ENCODE data around the gene SLC9A9. TPM values are rescaled to one million over a fixed set of nuclear protein-coding genes. Genes with fewer than 3 reads are reported as not detected.

Gene SLC9A9
- total and polyA plus RNA-seq, 9 of the 15 experiments (the other 6 are each of a cell fraction or from before 2014, with no cell fraction given), result 0.03 to 0.13 TPM; not detected in 7

DNA sequence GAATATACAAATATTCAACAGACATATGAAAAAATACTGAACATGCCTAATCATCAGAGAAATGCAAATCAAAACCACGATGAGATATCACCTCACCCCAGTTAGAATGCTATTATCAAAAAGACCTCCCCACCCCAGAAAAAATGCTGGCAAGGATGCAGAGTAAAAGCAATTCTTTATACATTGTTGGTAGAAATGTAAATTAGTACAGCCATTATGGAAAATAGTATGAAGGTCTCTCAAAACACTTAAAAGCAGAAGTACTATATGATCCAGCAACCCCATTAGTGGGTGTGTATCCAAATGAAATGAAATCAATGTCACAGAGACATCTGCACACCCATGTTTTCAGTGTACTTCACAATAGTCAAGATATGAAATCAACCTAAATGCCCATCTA, 420.0 kb downstream of the SLC9A9 start (continued):
- TF ChIP-seq KDM4B (IDR thresholded peaks at IDR 0.05; ENCODE audit: borderline replicate concordance in 2 of 2, low read depth in 1 of 2) (no peak), KAT8 (IDR thresholded peaks at IDR 0.05; ENCODE audit: low read depth) (no peak), ZFX (CRISPR knock-in tag; IDR thresholded peaks at IDR 0.05) (no peak), STAG1 (CRISPR knock-in tag; IDR thresholded peaks at IDR 0.05; ENCODE audit: borderline replicate concordance) (no peak)

DNA sequence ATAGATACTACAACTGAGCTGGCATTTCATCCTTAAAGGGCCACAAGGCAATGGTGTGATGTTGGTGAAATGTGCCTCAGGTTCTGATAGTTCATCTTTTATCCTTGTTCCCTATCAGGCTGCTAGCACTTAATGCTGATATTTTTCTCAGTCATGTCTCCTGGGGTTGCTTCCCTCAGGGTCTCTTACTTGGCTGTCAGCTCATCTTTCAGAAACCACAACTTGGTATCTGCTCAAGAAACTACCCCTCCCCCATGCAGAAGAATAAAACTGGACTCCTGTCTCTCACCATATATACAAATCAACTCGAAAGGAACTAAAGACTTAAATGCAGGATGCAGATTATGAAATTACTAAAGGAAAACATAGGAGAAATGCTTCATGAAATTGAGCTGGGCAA, 420.6 kb downstream of the SLC9A9 start:
- Histone ChIP-seq H3K79me2 (ENCODE audit: control insufficient read depth, insufficient read depth, low read length) (no peaks in the 10 kb centered on the region), H3K27ac (ENCODE audit: extremely low read depth, low read depth, low read length) (no peak overlapping the region), H3K36me3 (ENCODE audit: control insufficient read depth, insufficient read depth, low read length) (no peaks in the 10 kb centered on the region), H3K27me3 (ENCODE audit: control insufficient read depth in 2 of 2, insufficient read depth in 2 of 2, low read length in 2 of 2) (no peaks in the 10 kb centered on the region), H3K4me3 (no peak overlapping the region), H2AFZ (ENCODE audit: low read depth, low read length) (no peak overlapping the region), H3K4me1 (replicated peaks in 1 of 2; ENCODE audit: control insufficient read depth in 2 of 2, insufficient read depth in 2 of 2, low read length in 2 of 2) (peaks cover 0 to 5% of the 10 kb centered on the region in 2 experiments; a peak in 1 of 5 replicates), H3K4me2 (ENCODE audit: insufficient read depth, low read length) (no peak overlapping the region), H4K20me1 (replicated peaks; ENCODE audit: control insufficient read depth, insufficient read depth, low read length) (no peaks in the 10 kb centered on the region), H3K9me3 (replicated peaks; ENCODE audit: control insufficient read depth, insufficient read depth, low read depth, low read length) (no peaks in the 10 kb centered on the region), H3K9ac (ENCODE audit: insufficient read depth in 1 of 2, low read depth in 2 of 2, low read length in 2 of 2) (no peak overlapping the region), H3K9me1 (ENCODE audit: control insufficient read depth, insufficient read depth, low read length) (no peaks in the 10 kb centered on the region)
- ATAC-seq, result no peak
- in situ Hi-C loops (cut with MboI) (no loop called here), intact Hi-C loops (cut with micrococcal nuclease) (no loop called here)
- CTCF ChIA-PET (ENCODE audit: low intra/inter-chr PET ratio), result no interaction called here
- no TSS peak for BruUV-seq (replicated peaks)
- DNase-seq (ENCODE audit: extremely low read depth in 1 of 4, low spot score in 3 of 4), result no peak
- POLR2A ChIA-PET, result no interaction called here
- no peak for FAIRE-seq
- WGBS (ENCODE audit: insufficient coverage, low coverage, missing lambda C conversion rate), result 0% methylated on average over 1 of the region's 1 CpG
- TF ChIP-seq, protein P1, sequence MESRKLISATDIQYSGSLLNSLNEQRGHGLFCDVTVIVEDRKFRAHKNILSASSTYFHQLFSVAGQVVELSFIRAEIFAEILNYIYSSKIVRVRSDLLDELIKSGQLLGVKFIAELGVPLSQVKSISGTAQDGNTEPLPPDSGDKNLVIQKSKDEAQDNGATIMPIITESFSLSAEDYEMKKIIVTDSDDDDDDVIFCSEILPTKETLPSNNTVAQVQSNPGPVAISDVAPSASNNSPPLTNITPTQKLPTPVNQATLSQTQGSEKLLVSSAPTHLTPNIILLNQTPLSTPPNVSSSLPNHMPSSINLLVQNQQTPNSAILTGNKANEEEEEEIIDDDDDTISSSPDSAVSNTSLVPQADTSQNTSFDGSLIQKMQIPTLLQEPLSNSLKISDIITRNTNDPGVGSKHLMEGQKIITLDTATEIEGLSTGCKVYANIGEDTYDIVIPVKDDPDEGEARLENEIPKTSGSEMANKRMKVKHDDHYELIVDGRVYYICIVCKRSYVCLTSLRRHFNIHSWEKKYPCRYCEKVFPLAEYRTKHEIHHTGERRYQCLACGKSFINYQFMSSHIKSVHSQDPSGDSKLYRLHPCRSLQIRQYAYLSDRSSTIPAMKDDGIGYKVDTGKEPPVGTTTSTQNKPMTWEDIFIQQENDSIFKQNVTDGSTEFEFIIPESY (CRISPR knock-in tag; IDR thresholded peaks at IDR 0.05), result no peak
- TF ChIP-seq NCOA6 (IDR thresholded peaks at IDR 0.05), result no peak
- TF ChIP-seq TARDBP (IDR thresholded peaks at IDR 0.05), result no peak
- TF ChIP-seq, protein P2, sequence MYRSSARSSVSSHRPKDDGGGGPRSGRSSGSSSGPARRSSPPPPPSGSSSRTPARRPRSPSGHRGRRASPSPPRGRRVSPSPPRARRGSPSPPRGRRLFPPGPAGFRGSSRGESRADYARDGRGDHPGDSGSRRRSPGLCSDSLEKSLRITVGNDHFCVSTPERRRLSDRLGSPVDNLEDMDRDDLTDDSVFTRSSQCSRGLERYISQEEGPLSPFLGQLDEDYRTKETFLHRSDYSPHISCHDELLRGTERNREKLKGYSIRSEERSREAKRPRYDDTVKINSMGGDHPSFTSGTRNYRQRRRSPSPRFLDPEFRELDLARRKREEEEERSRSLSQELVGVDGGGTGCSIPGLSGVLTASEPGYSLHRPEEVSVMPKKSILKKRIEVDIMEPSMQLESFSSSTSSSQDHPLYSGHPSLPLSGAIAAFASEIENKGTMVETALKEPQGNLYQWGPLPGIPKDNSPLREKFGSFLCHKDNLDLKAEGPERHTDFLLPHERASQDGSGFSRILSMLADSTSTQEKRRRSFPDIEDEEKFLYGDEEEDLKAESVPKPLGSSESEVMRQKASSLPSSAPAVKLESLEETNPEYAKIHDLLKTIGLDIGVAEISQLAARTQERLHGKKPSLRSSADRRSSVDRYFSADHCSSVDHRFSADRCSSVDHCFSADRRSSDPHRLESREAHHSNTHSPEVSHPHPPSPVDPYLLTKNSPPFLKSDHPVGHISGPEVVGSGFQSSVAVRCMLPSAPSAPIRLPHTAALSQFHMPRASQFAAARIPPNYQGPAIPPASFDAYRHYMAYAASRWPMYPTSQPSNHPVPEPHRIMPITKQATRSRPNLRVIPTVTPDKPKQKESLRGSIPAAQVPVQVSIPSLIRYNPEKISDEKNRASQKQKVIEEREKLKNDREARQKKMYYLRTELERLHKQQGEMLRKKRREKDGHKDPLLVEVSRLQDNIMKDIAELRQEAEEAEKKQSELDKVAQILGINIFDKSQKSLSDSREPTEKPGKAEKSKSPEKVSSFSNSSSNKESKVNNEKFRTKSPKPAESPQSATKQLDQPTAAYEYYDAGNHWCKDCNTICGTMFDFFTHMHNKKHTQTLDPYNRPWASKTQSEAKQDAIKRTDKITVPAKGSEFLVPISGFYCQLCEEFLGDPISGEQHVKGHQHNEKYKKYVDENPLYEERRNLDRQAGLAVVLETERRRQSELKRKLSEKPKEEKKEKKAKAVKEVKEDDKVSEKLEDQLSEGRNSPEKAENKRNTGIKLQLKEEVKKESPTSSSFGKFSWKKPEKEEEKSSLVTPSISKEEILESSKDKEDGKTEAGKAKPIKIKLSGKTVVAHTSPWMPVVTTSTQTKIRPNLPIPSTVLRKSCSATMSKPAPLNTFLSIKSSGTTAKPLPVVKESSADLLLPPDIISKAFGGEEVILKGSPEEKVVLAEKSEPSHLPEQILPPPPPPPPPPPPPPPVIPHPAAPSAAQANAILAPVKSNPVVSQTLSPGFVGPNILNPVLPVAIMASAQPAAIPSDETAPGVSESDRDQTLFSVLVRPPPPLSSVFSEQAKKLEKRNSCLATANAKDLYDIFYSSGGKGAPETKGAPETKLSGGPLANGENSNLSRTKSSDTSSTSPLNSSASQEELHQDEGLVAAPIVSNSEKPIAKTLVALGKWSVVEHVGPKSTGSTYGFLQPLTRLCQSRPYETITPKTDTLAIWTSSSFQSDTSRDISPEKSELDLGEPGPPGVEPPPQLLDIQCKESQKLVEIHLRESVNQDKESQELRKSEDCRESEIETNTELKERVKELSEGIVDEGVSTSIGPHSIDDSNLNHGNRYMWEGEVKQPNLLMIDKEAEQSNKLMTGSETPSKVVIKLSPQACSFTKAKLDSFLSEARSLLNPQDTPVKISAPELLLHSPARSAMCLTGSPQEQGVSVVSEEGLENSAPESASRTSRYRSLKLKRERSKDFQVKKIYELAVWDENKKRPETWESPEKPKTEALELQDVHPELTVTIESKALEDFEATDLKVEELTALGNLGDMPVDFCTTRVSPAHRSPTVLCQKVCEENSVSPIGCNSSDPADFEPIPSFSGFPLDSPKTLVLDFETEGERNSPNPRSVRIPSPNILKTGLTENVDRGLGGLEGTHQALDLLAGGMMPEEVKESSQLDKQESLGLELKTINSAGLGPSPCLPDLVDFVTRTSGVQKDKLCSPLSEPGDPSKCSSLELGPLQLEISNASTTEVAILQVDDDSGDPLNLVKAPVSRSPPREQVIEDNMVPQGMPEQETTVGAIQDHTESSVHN (IDR thresholded peaks at IDR 0.05; ENCODE audit: borderline replicate concordance in 1 of 2, low read depth in 1 of 2), result no peak
- TF ChIP-seq MAZ (CRISPR knock-in tag; conservative IDR thresholded peaks at IDR 0.05 in 1 of 2, IDR thresholded peaks at IDR 0.05 in 1 of 2), result no peak
- no peak for TF ChIP-seq ETS2 (tag; IDR thresholded peaks at IDR 0.05; ENCODE audit: borderline replicate concordance, poor library complexity, severe bottlenecking)
- TF ChIP-seq ZNF830 (CRISPR knock-in tag; IDR thresholded peaks at IDR 0.05), result no peak
- no peak for TF ChIP-seq KAT7 (CRISPR knock-in tag; IDR thresholded peaks at IDR 0.05; ENCODE audit: borderline replicate concordance)
